PC-3 (cell line): Measurements from ENCODE around the gene NUP62.

Source experiments
- EZH2 ChIP-seq: fragments of 300-600 bp; sonication (generic); IDR thresholded peaks from one replicate; pipeline ENCODE4 v1.6.1; 2017; ENCODE audit warnings: antibody characterized with exemption, mild to moderate bottlenecking, low read length; ENCODE audit not compliant: unreplicated experiment
- EZH2phosphoT487 ChIP-seq: fragments of 300-600 bp; sonication (generic); IDR thresholded peaks from 2 replicates; pipeline ENCODE4 v1.6.1; 2018; ENCODE audit warnings: mild to moderate bottlenecking, antibody characterized with exemption, low read length, borderline replicate concordance
- TF ChIP-seq, protein P1 (sequence below): fragments of 300-600 bp; sonication (generic); conservative IDR thresholded peaks from 2 replicates; pipeline ENCODE4 v1.5.1; 2017; ENCODE audit warnings: antibody characterized with exemption, low read depth, mild to moderate bottlenecking, low read length

GRCh38 chr19:49879243-49879963 is 49.9 kb downstream of the NUP62 start:
- TF ChIP-seq, protein P1, sequence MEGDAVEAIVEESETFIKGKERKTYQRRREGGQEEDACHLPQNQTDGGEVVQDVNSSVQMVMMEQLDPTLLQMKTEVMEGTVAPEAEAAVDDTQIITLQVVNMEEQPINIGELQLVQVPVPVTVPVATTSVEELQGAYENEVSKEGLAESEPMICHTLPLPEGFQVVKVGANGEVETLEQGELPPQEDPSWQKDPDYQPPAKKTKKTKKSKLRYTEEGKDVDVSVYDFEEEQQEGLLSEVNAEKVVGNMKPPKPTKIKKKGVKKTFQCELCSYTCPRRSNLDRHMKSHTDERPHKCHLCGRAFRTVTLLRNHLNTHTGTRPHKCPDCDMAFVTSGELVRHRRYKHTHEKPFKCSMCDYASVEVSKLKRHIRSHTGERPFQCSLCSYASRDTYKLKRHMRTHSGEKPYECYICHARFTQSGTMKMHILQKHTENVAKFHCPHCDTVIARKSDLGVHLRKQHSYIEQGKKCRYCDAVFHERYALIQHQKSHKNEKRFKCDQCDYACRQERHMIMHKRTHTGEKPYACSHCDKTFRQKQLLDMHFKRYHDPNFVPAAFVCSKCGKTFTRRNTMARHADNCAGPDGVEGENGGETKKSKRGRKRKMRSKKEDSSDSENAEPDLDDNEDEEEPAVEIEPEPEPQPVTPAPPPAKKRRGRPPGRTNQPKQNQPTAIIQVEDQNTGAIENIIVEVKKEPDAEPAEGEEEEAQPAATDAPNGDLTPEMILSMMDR = no peak
- no peak for TF ChIP-seq EZH2
- TF ChIP-seq EZH2phosphoT487 = no peak
